Upper lobe of right lung (tissue), 1 donor: ENCODE data around the gene PTH2R. TPM values are rescaled to one million over a fixed set of nuclear protein-coding genes. Genes with fewer than 3 reads are reported as not detected.
A peak's percentile ranks its signal among the peaks of the same experiment; 100 is the strongest.

Experiments
- ATAC-seq: fragments of 200-7000 bp; cut with Tn5 transposase; one replicate; pipeline ENCODE4 v1.9.1; 2020; ENCODE audit warnings: mild to moderate bottlenecking, moderate library complexity
- DNase-seq: peaks from one replicate; pipeline ENCODE4 v3.0.0-alpha.2; 2020
- H3K27ac ChIP-seq: fragments of 200-600 bp; one replicate; pipeline ENCODE4 v1.8.0; 2022
- H3K27me3 ChIP-seq: fragments of 200-600 bp; one replicate; pipeline ENCODE4 v1.8.0; 2022; ENCODE audit warnings: mild to moderate bottlenecking
- H3K36me3 ChIP-seq: fragments of 200-600 bp; one replicate; pipeline ENCODE4 v1.8.0; 2022
- H3K4me1 ChIP-seq: fragments of 200-600 bp; one replicate; pipeline ENCODE4 v1.8.0; 2022
- H3K4me3 ChIP-seq: fragments of 200-600 bp; one replicate; pipeline ENCODE4 v1.8.0; 2022; ENCODE audit warnings: mild to moderate bottlenecking
- H3K9me3 ChIP-seq: fragments of 200-600 bp; one replicate; pipeline ENCODE4 v1.8.0; 2022
- intact Hi-C: fragments of 100-400 bp; cut with DNase I; formaldehyde crosslinking; loops from one replicate; pipeline ENCODE4 v1.11.0; 2022
- total RNA-seq: library from RNA; stranded (reverse); fragmentation: NEBNext Ultra II Directional; extraction: Animal tissue kit (Norgen Biotek cat#: 25700); gene quantifications from one replicate; pipeline ENCODE4 v1.2.1, GENCODE V29; 2021
- TF ChIP-seq, protein P1 (sequence below): fragments of 200-600 bp; IDR thresholded peaks from one replicate; pipeline ENCODE4 v1.8.0; 2022; ENCODE audit warnings: antibody characterized with exemption
- donor health status: DM: no; HTN: yes; CAD: no; lungs with severe emphysema.

PTH2R gene
- total RNA-seq, 1 donor from 2014 or later, result not detected

DNA sequence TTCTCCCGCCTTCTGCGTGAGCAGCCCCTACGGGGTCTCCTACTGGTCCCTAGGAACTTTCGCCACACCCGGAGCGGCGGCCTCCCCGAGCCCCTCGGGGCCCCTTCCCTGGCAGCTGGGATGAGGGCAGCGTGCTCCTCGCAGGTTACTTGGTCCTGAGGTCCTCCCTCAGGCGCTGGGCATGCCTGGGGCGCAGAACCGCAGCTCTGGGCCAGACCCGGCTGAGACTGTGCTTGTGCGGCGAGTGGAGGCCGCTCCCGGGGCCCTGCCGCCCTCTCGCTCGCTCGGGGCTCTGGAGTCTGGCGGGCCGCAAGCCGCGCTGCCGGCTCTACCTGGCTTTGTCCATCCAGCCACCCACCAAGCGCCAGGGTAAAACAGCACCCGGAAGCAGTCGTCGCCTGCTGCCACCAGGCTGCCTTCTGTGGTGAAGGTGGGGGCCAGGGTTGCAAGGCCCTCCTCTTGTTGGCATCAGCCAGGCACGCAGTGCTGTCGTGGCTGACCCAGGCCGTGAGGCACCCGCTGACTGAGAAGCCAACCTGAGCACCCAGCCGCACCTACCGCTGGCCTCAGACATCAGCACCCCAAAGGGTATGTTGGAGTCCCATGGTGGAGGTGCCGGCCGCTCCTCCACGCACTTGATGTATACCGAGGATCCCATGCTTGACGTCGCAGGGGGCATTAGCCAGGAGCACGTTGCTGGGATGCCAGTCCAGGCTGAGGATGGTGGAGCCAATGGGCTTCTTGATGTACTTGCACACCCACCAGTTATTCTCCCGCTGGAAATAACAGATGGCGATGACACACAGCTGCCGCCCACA lies 46.1 kb upstream of the PTH2R start:
- Histone ChIP-seq H3K4me3 (no peak overlapping the region), H3K9me3 (no peaks in the 10 kb centered on the region), H3K27ac (no peak overlapping the region), H3K36me3 (peaks cover 9% of the 10 kb centered on the region), H3K4me1 (no peaks in the 10 kb centered on the region), H3K27me3 (no peaks in the 10 kb centered on the region)
- DNase-seq (peak; percentile 62), ATAC-seq (peak; percentile 52)
- TF ChIP-seq, protein P1, sequence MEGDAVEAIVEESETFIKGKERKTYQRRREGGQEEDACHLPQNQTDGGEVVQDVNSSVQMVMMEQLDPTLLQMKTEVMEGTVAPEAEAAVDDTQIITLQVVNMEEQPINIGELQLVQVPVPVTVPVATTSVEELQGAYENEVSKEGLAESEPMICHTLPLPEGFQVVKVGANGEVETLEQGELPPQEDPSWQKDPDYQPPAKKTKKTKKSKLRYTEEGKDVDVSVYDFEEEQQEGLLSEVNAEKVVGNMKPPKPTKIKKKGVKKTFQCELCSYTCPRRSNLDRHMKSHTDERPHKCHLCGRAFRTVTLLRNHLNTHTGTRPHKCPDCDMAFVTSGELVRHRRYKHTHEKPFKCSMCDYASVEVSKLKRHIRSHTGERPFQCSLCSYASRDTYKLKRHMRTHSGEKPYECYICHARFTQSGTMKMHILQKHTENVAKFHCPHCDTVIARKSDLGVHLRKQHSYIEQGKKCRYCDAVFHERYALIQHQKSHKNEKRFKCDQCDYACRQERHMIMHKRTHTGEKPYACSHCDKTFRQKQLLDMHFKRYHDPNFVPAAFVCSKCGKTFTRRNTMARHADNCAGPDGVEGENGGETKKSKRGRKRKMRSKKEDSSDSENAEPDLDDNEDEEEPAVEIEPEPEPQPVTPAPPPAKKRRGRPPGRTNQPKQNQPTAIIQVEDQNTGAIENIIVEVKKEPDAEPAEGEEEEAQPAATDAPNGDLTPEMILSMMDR, result no peak
- intact Hi-C loops, result no loop called here

DNA sequence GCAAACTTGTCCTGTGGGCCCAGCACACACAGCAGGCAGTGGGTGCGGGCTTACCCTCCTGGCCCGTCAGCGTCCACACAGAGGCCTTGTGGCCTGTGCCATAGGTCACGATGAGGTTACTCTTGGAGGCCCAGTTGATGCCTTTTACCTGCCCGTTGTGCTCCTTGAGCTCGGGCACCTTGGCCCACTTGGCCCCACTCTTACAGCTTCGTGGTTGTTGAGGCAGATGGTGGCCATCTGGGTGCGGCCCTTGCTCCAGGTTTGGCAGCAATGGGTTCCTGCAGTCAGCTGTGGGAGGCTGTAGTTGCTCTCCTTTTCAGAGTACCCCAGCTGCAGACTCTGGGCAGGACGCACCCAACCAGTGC lies 45.5 kb upstream of the PTH2R start:
- H3K27me3 ChIP-seq, result no peaks in the 10 kb centered on the region
- DNase-seq (no peak), ATAC-seq (peak; percentile 25)
- H3K9me3 ChIP-seq, result no peaks in the 10 kb centered on the region
- intact Hi-C loops, result no loop called here
- TF ChIP-seq, protein P1, result no peak
- no peaks in the 10 kb centered on the region for H3K4me1 ChIP-seq
- H3K4me3 ChIP-seq, result no peak overlapping the region
- no peak overlapping the region for H3K27ac ChIP-seq
- H3K36me3 ChIP-seq, result peaks cover 3% of the 10 kb centered on the region

DNA sequence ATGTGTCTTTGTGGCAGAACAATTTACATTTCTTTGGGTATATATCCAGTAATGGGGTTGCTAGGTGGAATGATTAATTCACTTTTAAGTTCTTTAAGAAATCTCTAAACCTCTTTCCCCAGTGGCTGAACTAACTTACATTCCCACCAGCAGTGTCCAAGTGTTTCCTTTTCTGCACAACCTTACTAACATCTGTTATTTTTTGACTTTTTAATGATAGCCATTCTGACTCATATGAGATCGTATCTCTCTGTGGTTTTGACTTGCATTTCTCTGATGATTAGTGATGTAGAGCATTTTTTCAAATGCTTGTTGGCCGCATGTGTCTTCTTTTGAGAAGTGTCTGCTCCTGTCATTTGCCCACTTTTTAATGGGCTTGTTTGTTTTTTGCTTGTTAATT lies 43.1 kb upstream of the PTH2R start:
- Histone ChIP-seq H3K36me3 (no peaks in the 10 kb centered on the region), H3K9me3 (no peaks in the 10 kb centered on the region), H3K4me1 (no peaks in the 10 kb centered on the region), H3K27ac (no peak overlapping the region), H3K4me3 (no peak overlapping the region), H3K27me3 (no peaks in the 10 kb centered on the region)
- TF ChIP-seq, protein P1, result no peak
- no peak for DNase-seq
- intact Hi-C loops, result no loop called here
- no peak for ATAC-seq

DNA sequence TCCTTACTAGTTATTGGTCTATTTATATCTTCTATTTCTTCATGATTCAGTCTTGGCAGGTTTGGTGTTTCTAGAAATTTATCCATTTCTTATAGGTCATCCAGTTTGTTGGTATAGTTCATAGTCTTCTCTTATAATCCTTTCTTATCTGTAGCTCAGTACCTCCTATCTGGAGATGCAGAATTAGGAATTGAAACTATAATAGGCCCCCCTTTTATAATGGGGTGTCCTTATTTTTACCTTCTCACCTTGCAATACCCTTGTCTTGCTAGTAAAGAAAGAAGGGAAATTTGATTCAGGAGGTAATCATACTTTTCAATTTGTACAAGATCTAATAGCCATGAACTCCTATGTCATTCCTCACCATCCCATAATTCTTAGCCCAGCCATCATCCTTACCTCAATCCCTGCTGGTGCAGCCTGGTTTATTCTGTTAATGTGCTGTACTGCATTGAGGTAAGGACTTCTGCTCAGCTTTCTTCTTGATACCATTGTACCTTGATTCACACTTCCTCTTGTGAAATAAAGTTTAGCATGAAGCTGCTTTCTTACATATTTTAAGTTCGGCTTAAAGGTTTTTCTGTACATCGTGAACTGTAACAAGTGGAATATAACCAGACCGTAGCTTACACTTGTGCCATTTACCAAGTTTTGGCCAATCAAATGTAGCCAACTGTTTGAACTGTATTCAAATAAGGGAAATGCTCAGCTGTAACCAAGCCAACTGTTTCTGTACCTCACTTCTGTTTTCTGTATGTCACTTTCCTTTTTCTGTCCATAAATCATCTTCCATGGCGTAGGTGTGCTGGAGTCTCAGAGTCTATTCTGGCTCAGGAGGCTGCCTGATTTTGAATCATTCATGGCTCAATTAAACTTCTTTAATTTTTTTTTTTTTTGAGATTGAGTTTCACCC lies 40.1 kb upstream of the PTH2R start:
- Histone ChIP-seq H3K27ac (no peak overlapping the region), H3K36me3 (no peaks in the 10 kb centered on the region), H3K4me1 (no peaks in the 10 kb centered on the region), H3K27me3 (no peaks in the 10 kb centered on the region), H3K4me3 (no peak overlapping the region), H3K9me3 (no peaks in the 10 kb centered on the region)
- DNase-seq (no peak), ATAC-seq (peak; percentile 43)
- intact Hi-C loops, result no loop called here
- TF ChIP-seq, protein P1, result no peak

DNA sequence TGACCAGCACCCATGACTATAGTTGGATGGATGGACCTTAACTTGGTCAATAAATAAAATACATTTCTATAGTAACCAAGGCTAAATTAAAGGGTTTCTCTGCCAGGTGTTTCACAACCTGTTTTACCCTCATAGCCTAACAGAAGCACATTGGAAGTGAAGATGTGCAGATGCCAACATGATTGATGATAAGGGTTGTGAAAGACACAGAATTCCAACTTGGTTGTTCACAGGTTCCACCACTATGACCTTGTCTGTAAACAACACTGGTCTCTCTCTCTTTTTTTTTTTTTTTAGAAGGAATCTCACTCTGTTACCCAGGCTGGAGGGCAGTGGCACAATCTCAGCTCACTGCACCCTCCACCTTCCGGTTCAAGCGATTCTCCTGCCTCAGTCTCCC lies 37.5 kb upstream of the PTH2R start:
- no peaks in the 10 kb centered on the region for H3K36me3 ChIP-seq
- ATAC-seq, result no peak

More for the DNA sequence above, 37.5 kb upstream of the PTH2R start:
- Histone ChIP-seq H3K4me1 (no peaks in the 10 kb centered on the region), H3K9me3 (no peaks in the 10 kb centered on the region), H3K27me3 (no peaks in the 10 kb centered on the region), H3K27ac (no peak overlapping the region), H3K4me3 (no peak overlapping the region)
- intact Hi-C loops, result no loop called here
- DNase-seq, result no peak
- TF ChIP-seq, protein P1, result no peak
